Mucosa of stomach (tissue), 1 donor: ENCODE data around the gene CLDN20.
"Not testable (repeated sequence)": the region's sequence is repeated elsewhere in the genome, so short reads cannot be mapped to it uniquely, and the experiment has no call there.

Experiments used
- H3K27me3 ChIP-seq: one replicate; pipeline ENCODE4 v1.7.0; 2013; ENCODE audit warnings: mild to moderate bottlenecking, low read length; ENCODE audit not compliant: control insufficient read depth, insufficient read depth
- H3K36me3 ChIP-seq: one replicate; pipeline ENCODE4 v1.7.0; 2013; ENCODE audit warnings: low read length; ENCODE audit not compliant: control insufficient read depth, insufficient read depth
- H3K4me1 ChIP-seq: one replicate; pipeline ENCODE4 v1.7.0; 2013; ENCODE audit warnings: mild to moderate bottlenecking, low read length; ENCODE audit not compliant: control insufficient read depth, insufficient read depth
- H3K4me3 ChIP-seq: one replicate; pipeline ENCODE4 v1.7.0; 2013; ENCODE audit warnings: low read length
- H3K9ac ChIP-seq: one replicate; pipeline ENCODE4 v1.7.0; 2013; ENCODE audit warnings: mild to moderate bottlenecking, low read length, moderate library complexity
- H3K9me3 ChIP-seq: one replicate; pipeline ENCODE4 v1.7.0; 2013; ENCODE audit warnings: mild to moderate bottlenecking, low read length, moderate library complexity; ENCODE audit not compliant: control insufficient read depth
- donor health status: Pancreatic carcinoma.

The CLDN20 gene

DNA sequence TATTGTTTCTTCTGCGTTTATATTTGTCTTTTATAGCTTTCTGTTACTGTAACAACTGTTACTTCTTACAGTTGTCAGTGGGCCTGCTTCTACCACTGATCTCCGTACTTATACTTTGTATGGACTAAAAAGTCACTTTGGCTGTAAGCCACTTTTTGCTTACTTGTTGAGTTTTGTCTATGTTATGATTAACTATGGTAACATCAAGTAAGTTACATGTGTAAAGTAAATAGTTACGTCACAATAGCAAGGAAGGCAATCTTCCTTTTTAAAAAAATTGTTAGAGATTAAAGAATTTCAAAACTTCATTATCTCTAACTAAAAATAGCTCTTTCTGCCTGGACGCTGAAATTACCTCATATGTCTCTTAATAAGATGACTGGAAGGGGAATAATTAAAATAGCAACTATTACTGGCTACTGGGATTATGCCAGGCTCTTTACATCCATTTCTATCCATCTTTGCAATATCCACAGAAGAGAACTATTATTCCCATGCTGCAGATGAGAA, 39.6 kb downstream of the CLDN20 start:
- Histone ChIP-seq H3K27me3 (no peaks in the 10 kb centered on the region), H3K4me1 (no peaks in the 10 kb centered on the region), H3K9me3 (no peaks in the 10 kb centered on the region), H3K36me3 (peaks cover 4% of the 10 kb centered on the region), H3K9ac (no peak overlapping the region), H3K4me3 (no peak overlapping the region)

DNA sequence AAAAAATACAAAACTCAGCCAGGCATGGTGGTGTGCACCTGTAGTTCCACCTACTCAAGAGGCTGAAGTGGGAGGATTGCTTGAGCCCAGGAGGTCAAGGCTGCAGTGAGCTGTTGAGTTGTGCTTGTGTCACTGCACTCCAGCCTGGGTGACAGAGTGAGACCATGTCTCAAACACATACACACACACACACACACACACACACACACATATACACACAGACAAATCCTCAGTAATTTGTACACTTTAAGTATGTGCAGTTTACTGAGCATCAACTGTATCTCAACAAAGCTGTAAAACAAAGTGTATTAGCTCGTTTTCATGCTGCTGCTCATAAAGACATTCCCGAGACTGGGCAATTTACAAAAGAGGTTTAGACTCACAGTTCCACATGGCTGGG, 43.1 kb downstream of the CLDN20 start:
- Histone ChIP-seq H3K9me3 (no peaks in the 10 kb centered on the region), H3K4me3 (no peak overlapping the region), H3K4me1 (no peaks in the 10 kb centered on the region), H3K9ac (no peak overlapping the region), H3K27me3 (no peaks in the 10 kb centered on the region), H3K36me3 (no peaks in the 10 kb centered on the region)

- H3K9ac ChIP-seq: no peak overlapping the region
- H3K4me1 ChIP-seq: no peaks in the 10 kb centered on the region
- no peaks in the 10 kb centered on the region for H3K36me3 ChIP-seq
- no peaks in the 10 kb centered on the region for H3K9me3 ChIP-seq
- no peak overlapping the region for H3K4me3 ChIP-seq
- no peaks in the 10 kb centered on the region for H3K27me3 ChIP-seq
These were observed 45.3 kb downstream of the CLDN20 start for GRCh38 chr6:155309150-155309549.

- H3K27me3 ChIP-seq: no peaks in the 10 kb centered on the region
- H3K4me1 ChIP-seq: no peaks in the 10 kb centered on the region
- no peak overlapping the region for H3K9ac ChIP-seq
These were observed 46.8 kb downstream of the CLDN20 start for GRCh38 chr6:155310596-155310995.

DNA sequence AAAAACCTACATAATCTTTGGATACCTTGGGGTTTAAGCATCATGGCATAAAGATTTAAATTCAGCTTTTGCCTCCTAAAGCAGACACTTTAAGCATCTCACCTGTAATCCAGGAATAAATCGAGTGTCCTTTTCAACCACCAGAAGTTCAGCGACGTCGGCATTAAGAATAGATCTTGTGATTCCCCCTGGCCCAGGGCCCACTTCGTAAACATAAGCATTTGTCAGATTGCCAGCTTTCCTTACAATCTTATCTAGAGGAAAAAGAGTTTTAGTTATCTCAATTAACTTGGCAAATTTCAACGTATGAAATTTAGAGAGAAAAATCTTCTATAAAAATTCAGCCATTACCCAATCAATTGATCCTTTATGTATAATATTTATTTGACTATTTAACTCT, 47.3 kb downstream of the CLDN20 start:
- Histone ChIP-seq H3K9me3 (no peaks in the 10 kb centered on the region), H3K4me1 (no peaks in the 10 kb centered on the region), H3K36me3 (no peaks in the 10 kb centered on the region), H3K9ac (no peak overlapping the region), H3K4me3 (no peak overlapping the region), H3K27me3 (no peaks in the 10 kb centered on the region)

More at GRCh38 chr6:155310596-155310995, 46.8 kb downstream of the CLDN20 start:
- no peaks in the 10 kb centered on the region for H3K36me3 ChIP-seq
- H3K4me3 ChIP-seq: no peak overlapping the region
- no peaks in the 10 kb centered on the region for H3K9me3 ChIP-seq

GRCh38 chr6:155311583-155311982, 47.8 kb downstream of the CLDN20 start:
- no peak overlapping the region for H3K9ac ChIP-seq
- H3K27me3 ChIP-seq: no peaks in the 10 kb centered on the region
- H3K9me3 ChIP-seq: no peaks in the 10 kb centered on the region
- no peak overlapping the region for H3K4me3 ChIP-seq
- no peaks in the 10 kb centered on the region for H3K4me1 ChIP-seq
- H3K36me3 ChIP-seq: no peaks in the 10 kb centered on the region

- not testable (repeated sequence) for H3K36me3 ChIP-seq, H3K4me3 ChIP-seq, H3K9me3 ChIP-seq, H3K9ac ChIP-seq, H3K27me3 ChIP-seq, H3K4me1 ChIP-seq
These were observed 49.1 kb downstream of the CLDN20 start for GRCh38 chr6:155312950-155313349.

- no peaks in the 10 kb centered on the region for H3K4me1 ChIP-seq
- no peaks in the 10 kb centered on the region for H3K9me3 ChIP-seq
- no peaks in the 10 kb centered on the region for H3K27me3 ChIP-seq
- peak overlapping the region; percentile 79 for H3K9ac ChIP-seq
- H3K4me3 ChIP-seq: peak overlapping the region; percentile 76
- no peaks in the 10 kb centered on the region for H3K36me3 ChIP-seq
These were observed 49.8 kb downstream of the CLDN20 start for GRCh38 chr6:155313602-155314091.

DNA sequence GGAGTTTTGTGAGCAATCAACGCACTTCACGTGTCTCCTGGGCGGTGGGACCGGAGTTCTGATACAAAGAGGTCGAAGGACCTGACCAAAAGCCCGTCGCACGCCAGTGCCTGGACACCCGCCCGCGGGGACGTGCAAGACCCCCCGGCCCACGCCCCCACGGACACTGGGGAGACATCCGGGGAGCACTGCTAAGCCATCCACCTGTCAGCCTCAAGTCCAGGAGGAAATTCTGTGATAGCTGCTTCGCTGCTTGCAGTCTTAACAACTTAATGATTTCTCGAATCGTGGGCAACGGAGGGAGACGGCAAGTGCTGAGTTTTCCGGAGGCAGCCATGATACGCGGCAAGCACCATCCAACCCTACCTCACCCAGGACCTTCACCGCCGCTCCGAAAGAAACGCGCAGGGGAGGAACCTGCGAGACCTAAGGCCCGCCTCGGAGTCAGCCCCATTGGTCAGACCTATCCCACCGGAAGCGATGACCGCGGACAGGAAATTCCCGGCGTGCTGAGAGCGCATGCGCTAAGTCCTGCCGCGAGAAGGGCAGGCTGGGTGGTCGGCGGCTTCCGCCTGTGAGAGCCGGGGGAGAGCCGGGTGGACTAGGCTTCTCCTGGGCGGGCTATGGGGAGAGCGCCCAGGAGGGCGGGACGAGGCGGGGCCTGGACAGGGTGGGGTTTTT, 50.4 kb downstream of the CLDN20 start, which contains the start of gene TFB1M:
TFB1M (minus strand) TSS at position 393 of the 681 bp plus-strand sequence; CDS start at position 337, 56 bp downstream.
- Histone ChIP-seq H3K9ac (peak within 1 kb of the TSS; percentile 79), H3K4me3 (peak within 1 kb of the TSS; percentile 76), H3K4me1 (no peaks in the 10 kb centered on the region), H3K9me3 (no peaks in the 10 kb centered on the region), H3K27me3 (no peaks in the 10 kb centered on the region), H3K36me3 (no peaks in the 10 kb centered on the region)

- Histone ChIP-seq H3K27me3 (no peaks in the 10 kb centered on the region), H3K9ac (peak overlapping the region; percentile 79), H3K4me1 (no peaks in the 10 kb centered on the region), H3K9me3 (no peaks in the 10 kb centered on the region), H3K4me3 (peak overlapping the region; percentile 76), H3K36me3 (no peaks in the 10 kb centered on the region)
These were observed 51.1 kb downstream of the CLDN20 start for GRCh38 chr6:155314773-155315515.

DNA sequence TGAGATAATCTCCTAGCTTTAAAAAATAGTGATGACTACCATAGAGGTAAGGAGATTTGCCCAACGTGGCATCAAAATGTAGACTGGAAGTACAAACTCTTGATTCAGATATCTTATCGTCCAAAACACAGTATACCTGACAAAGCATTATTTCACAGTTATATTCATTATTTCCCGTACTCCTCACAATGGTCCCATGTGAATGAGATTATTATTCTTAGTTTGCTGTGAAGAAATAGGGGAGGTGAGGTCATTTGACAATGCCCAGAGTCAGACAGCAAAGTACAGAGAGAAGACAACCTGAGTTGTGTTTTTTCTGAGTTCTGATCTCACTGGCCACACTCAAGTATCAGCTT, 51.7 kb downstream of the CLDN20 start:
- no peaks in the 10 kb centered on the region for H3K9me3 ChIP-seq
- no peak overlapping the region for H3K4me3 ChIP-seq
- H3K4me1 ChIP-seq: no peaks in the 10 kb centered on the region
- H3K9ac ChIP-seq: peak overlapping the region; percentile 79
- no peaks in the 10 kb centered on the region for H3K27me3 ChIP-seq
- no peaks in the 10 kb centered on the region for H3K36me3 ChIP-seq

DNA sequence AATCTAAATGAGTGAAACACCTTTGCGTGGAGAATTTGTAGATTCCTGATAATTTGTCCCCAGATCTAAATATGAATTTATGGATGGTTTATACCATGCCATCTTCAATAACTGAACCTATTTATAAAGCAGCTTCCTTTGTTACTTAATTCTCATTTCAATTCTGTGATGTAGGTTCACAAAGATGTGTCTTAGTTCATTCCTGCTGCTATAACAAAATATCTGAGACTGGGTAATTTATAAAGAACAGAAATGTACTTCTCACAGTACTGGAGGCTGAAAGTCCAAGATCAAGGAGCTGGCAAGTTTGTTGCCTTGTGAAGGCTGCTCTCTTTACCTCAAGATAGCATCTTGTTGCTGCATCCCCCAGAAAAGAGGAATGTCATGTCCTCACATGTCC, 52.6 kb downstream of the CLDN20 start:
- Histone ChIP-seq H3K27me3 (no peaks in the 10 kb centered on the region), H3K9me3 (no peaks in the 10 kb centered on the region), H3K36me3 (no peaks in the 10 kb centered on the region), H3K9ac (no peak overlapping the region), H3K4me1 (no peaks in the 10 kb centered on the region), H3K4me3 (no peak overlapping the region)
